Spleen (tissue), 11 donors: ENCODE measurements around the gene CLDN24. TPM values are rescaled to one million over a fixed set of nuclear protein-coding genes. Genes with fewer than 3 reads are reported as not detected.
A peak's percentile ranks its signal among the peaks of the same experiment; 100 is the strongest.

ENCODE experiments used
- DNase-seq: peaks from one replicate; pipeline ENCODE4 v3.0.0-alpha.2; 2020
- H3K27ac ChIP-seq, 8 donors: fragments of 200-600 bp; sonication (generic) in 7 of 8; 1 replicate in 4 of 8; 2 replicates in 4 of 8; pipeline versions ENCODE4 v1.5.0 to v1.8.0; 2016 to 2021; ENCODE audit warnings: inconsistent platforms in 4 of 8, mild to moderate bottlenecking in 4 of 8, moderate library complexity in 1 of 8
- H3K27me3 ChIP-seq, 7 donors: fragments of 200-600 bp; sonication (generic) in 6 of 7; replicated peaks in 1 of 7; 1 replicate in 4 of 7; 2 replicates in 3 of 7; pipeline versions ENCODE4 v1.5.0 to v1.8.0; 2016 to 2021; ENCODE audit warnings: inconsistent platforms in 3 of 7, mild to moderate bottlenecking in 1 of 7
- H3K36me3 ChIP-seq, 6 donors: fragments of 200-600 bp; sonication (generic) in 5 of 6; 1 replicate in 4 of 6; 2 replicates in 2 of 6; pipeline versions ENCODE4 v1.5.0 to v1.8.0; 2016 to 2021; ENCODE audit warnings: inconsistent platforms in 2 of 6
- H3K4me1 ChIP-seq, 6 donors: fragments of 200-600 bp; sonication (generic) in 5 of 6; 1 replicate in 3 of 6; 2 replicates in 3 of 6; pipeline versions ENCODE4 v1.5.0 to v1.8.0; 2016 to 2021; ENCODE audit warnings: inconsistent platforms in 3 of 6
- H3K4me3 ChIP-seq, 8 donors: fragments of 200-600 bp; sonication (generic) in 7 of 8; 1 replicate in 4 of 8; 2 replicates in 4 of 8; pipeline versions ENCODE4 v1.5.0 to v1.8.0; 2016 to 2021; ENCODE audit warnings: inconsistent platforms in 4 of 8, mild to moderate bottlenecking in 4 of 8, moderate library complexity in 2 of 8
- H3K9me3 ChIP-seq, 8 donors: fragments of 200-600 bp; sonication (generic) in 7 of 8; 1 replicate in 4 of 8; 2 replicates in 4 of 8; pipeline versions ENCODE4 v1.5.0 to v1.8.0; 2016 to 2021; ENCODE audit warnings: inconsistent platforms in 4 of 8
- CTCF ChIP-seq, 11 experiments: fragments of 200-600 bp in 7 of 11; fragments of 450-650 bp in 4 of 11; sonication (generic) in 4 of 11; IDR thresholded peaks in 8 of 11; conservative IDR thresholded peaks in 3 of 11; 1 replicate in 7 of 11; 2 replicates in 4 of 11; pipeline versions ENCODE4 v1.4.0 to v1.8.0; 2016 to 2021; ENCODE audit warnings: antibody characterized with exemption in 11 of 11, inconsistent platforms in 4 of 11, mild to moderate bottlenecking in 1 of 11
- POLR2A ChIP-seq, 3 donors: fragments of 450-650 bp; IDR thresholded peaks; one replicate each; pipeline ENCODE4 v1.5.1; 2017; ENCODE audit warnings: antibody characterized with exemption in 3 of 3, mild to moderate bottlenecking in 1 of 3
- POLR2AphosphoS5 ChIP-seq, 3 donors: sonication (generic); formaldehyde crosslinking; IDR thresholded peaks; one replicate each; pipeline ENCODE4 v1.5.1; 2017; ENCODE audit warnings: antibody characterized with exemption in 3 of 3
- WGBS, 5 donors: extraction: QIAGEN DNeasy Blood & Tissue Kit in 3 of 5; methylation state at CpG; one replicate each; pipeline versions ENCODE4 v1.1.5 to v1.1.7; 2013 to 2018; 5-methylcytosine and 5-hydroxymethylcytosine counted together
- intact Hi-C: fragments of 100-400 bp; cut with DNase I; formaldehyde crosslinking; loops from one replicate; pipeline ENCODE4 v1.15.0; 2023; ENCODE audit warnings: low total_unique reads
- polyA plus RNA-seq, 3 donors: library from polyadenylated mRNA; stranded (reverse); fragments of 200-250 nt; gene quantifications; one replicate each; pipeline ENCODE4 v1.2.1, GENCODE V29; 2013
- total RNA-seq, 7 donors: library from RNA; depleted of rRNA in 3 of 7; stranded (reverse); fragments of >200 nt in 3 of 7; fragmentation: NEBNext Ultra II Directional in 4 of 7; extraction: Animal tissue kit (Norgen Biotek cat#: 25700) in 4 of 7; gene quantifications; one replicate each; pipeline versions ENCODE4 v1.1.0 to v1.2.1, GENCODE V29; 2016 to 2021
- donor health status: healthy with polysubstance abuse.
- donor health status: DM: no; HTN: no; CAD: no; lungs with moderate emphysema.
- donor health status: DM: no; HTN: no; CAD: no.
- donor health status: Bipolar disorder and iron deficiency.
- donor health status: healthy.
- donor health status: DM: no; HTN: no; CAD: no.
- donor health status: DM: yes; HTN: yes; CAD: no.

CLDN24 gene
- total and polyA plus RNA-seq, 10 donors = not detected

- Histone ChIP-seq H3K9me3 (no peaks in the 10 kb centered on the region), H3K4me3 (no peak overlapping the region), H3K4me1 (peaks cover 0 to 23% (median 8%) of the 10 kb centered on the region in 6 donors), H3K27me3 (peaks cover 0 to 70% (median 0%) of the 10 kb centered on the region in 7 donors), H3K36me3 (no peaks in the 10 kb centered on the region), H3K27ac (no peak overlapping the region)
- WGBS, 5 donors = 85 to 93% (median 87%) methylated on average over 8 of the region's 8 CpGs
- TF ChIP-seq POLR2AphosphoS5 (IDR thresholded peaks at IDR 0.05) (no peak), POLR2A (IDR thresholded peaks at IDR 0.05) (no peak), CTCF (IDR thresholded peaks at IDR 0.05 in 8 of 11, conservative IDR thresholded peaks at IDR 0.05 in 3 of 11) (no peak)
- peak; percentile 35 for DNase-seq
- intact Hi-C loops = no loop called here
Measured at GRCh38 chr4:183347146-183347545, 24.9 kb upstream of the CLDN24 start.

GRCh38 chr4:183345261-183345660 is 23.0 kb upstream of the CLDN24 start:
- intact Hi-C loops = no loop called here
- no peak overlapping the region for H3K27ac ChIP-seq
- DNase-seq = peak; percentile 38
- H3K4me3 ChIP-seq = no peak overlapping the region
- WGBS, 5 donors = 83 to 93% (median 87%) methylated on average over 4 of the region's 4 CpGs
- peaks cover 0 to 61% (median 0%) of the 10 kb centered on the region in 7 donors for H3K27me3 ChIP-seq
- no peaks in the 10 kb centered on the region for H3K36me3 ChIP-seq
- TF ChIP-seq POLR2AphosphoS5 (IDR thresholded peaks at IDR 0.05) = no peak
- H3K9me3 ChIP-seq = no peaks in the 10 kb centered on the region
- peaks cover 0 to 23% (median 8%) of the 10 kb centered on the region in 6 donors for H3K4me1 ChIP-seq

GRCh38 chr4:183344523-183345255 is 22.5 kb upstream of the CLDN24 start:
- no peaks in the 10 kb centered on the region for H3K9me3 ChIP-seq
- intact Hi-C loops = no loop called here
- TF ChIP-seq POLR2AphosphoS5 (IDR thresholded peaks at IDR 0.05) (no peak), CTCF (IDR thresholded peaks at IDR 0.05 in 8 of 11, conservative IDR thresholded peaks at IDR 0.05 in 3 of 11) (no peak), POLR2A (IDR thresholded peaks at IDR 0.05) (no peak)
- peaks cover 0 to 23% (median 8%) of the 10 kb centered on the region in 6 donors for H3K4me1 ChIP-seq
- peaks cover 0 to 59% (median 0%) of the 10 kb centered on the region in 7 donors for H3K27me3 ChIP-seq
- no peaks in the 10 kb centered on the region for H3K36me3 ChIP-seq
- H3K27ac ChIP-seq = no peak overlapping the region
- peak; percentile 50 for DNase-seq
- no peak overlapping the region for H3K4me3 ChIP-seq
- WGBS, 5 donors = 78 to 90% (median 87%) methylated on average over 14 to 15 of the region's 15 CpGs

- WGBS, 5 donors = 87 to 95% (median 89%) methylated on average over 7 of the region's 7 CpGs
- Histone ChIP-seq H3K4me1 (peaks cover 0 to 22% (median 5%) of the 10 kb centered on the region in 6 donors), H3K4me3 (no peak overlapping the region), H3K36me3 (no peaks in the 10 kb centered on the region), H3K27me3 (peaks cover 0 to 56% (median 0%) of the 10 kb centered on the region in 7 donors), H3K9me3 (no peaks in the 10 kb centered on the region), H3K27ac (no peak overlapping the region)
- DNase-seq = peak; percentile 29
- TF ChIP-seq CTCF (IDR thresholded peaks at IDR 0.05 in 8 of 11, conservative IDR thresholded peaks at IDR 0.05 in 3 of 11) (no peak), POLR2A (IDR thresholded peaks at IDR 0.05) (no peak), POLR2AphosphoS5 (IDR thresholded peaks at IDR 0.05) (no peak)
- intact Hi-C loops = no loop called here
Measured at GRCh38 chr4:183343730-183344129, 21.5 kb upstream of the CLDN24 start.
